OCI-LY7 (cell line): Measurements from ENCODE around the gene AVPR2. TPM values are rescaled to one million over a fixed set of nuclear protein-coding genes. Genes with fewer than 3 reads are reported as not detected.

Experiments
- BruUV-seq: library from RNA; stranded (reverse); fragments of 400-500 nt; replicated peaks from 2 replicates; lab custom pipeline; 2021; lab: Mats Ljungman, UMichigan
- CTCF ChIA-PET: fragments of 300-600 bp; sonication (Branson Sonifier 250); formaldehyde crosslinking; loops from one replicate; lab custom pipeline; 2022; ENCODE audit warnings: antibody characterized with exemption; ENCODE audit not compliant: unreplicated experiment; lab: Charles Lee
- POLR2A ChIA-PET: fragments of 300-600 bp; sonication (Branson Sonifier 250); formaldehyde crosslinking; loops from one replicate; lab custom pipeline; 2022; ENCODE audit warnings: antibody characterized with exemption; lab: Charles Lee
- DNase-seq: peaks from one replicate; pipeline ENCODE4 v3.0.0-alpha.2; 2015; ENCODE audit warnings: low spot score
- H2AFZ ChIP-seq: fragments of 200-600 bp; sonication (generic), shearing (Covaris generic); 2 replicates; pipeline ENCODE4 v1.6.1; 2014; ENCODE audit warnings: mild to moderate bottlenecking, antibody characterized with exemption, low read length, moderate library complexity
- H3K27ac ChIP-seq: fragments of 200-600 bp; sonication (generic); 2 replicates; pipeline ENCODE4 v1.5.1; 2014; ENCODE audit warnings: mixed run types, low read depth, mild to moderate bottlenecking, moderate library complexity, low read length, inconsistent platforms; ENCODE audit not compliant: poor library complexity, severe bottlenecking
- H3K36me3 ChIP-seq: fragments of 200-600 bp; sonication (generic); 2 replicates; pipeline ENCODE4 v1.6.1; 2014; ENCODE audit warnings: mild to moderate bottlenecking, antibody characterized with exemption, low read length, moderate library complexity, mixed read lengths; ENCODE audit not compliant: insufficient read depth
- H3K4me1 ChIP-seq: fragments of 200-600 bp; sonication (generic); 2 replicates; pipeline ENCODE4 v1.5.1; 2014; ENCODE audit warnings: mild to moderate bottlenecking, low read length; ENCODE audit not compliant: insufficient read depth, poor library complexity, severe bottlenecking
- H3K4me2 ChIP-seq: fragments of 200-600 bp; sonication (generic); 2 replicates; pipeline ENCODE4 v1.6.1; 2014; ENCODE audit warnings: mild to moderate bottlenecking, low read length
- H3K4me3 ChIP-seq: fragments of 200-600 bp; sonication (generic); 2 replicates; pipeline ENCODE4 v1.5.1; 2014; ENCODE audit warnings: mild to moderate bottlenecking, low read depth, low read length; ENCODE audit not compliant: poor library complexity, severe bottlenecking
- H3K79me2 ChIP-seq: fragments of 200-600 bp; sonication (generic); 2 replicates; pipeline ENCODE4 v1.6.1; 2016; ENCODE audit warnings: low read depth, mild to moderate bottlenecking, low read length, moderate library complexity, mixed read lengths; ENCODE audit not compliant: insufficient read depth
- H3K9me2 ChIP-seq: fragments of 200-600 bp; sonication (generic); 2 replicates; pipeline ENCODE4 v1.6.1; 2016; ENCODE audit warnings: mild to moderate bottlenecking, low read length, mixed read lengths; ENCODE audit not compliant: insufficient read depth
- H3K9me3 ChIP-seq: fragments of 200-600 bp; sonication (generic); 2 replicates; pipeline ENCODE4 v1.6.1; 2014; ENCODE audit warnings: mild to moderate bottlenecking, mixed run types, low read length, mixed read lengths
- H4K20me1 ChIP-seq: fragments of 200-600 bp; sonication (generic); 2 replicates; pipeline ENCODE4 v1.6.1; 2014; ENCODE audit warnings: mild to moderate bottlenecking, antibody characterized with exemption, low read length, moderate library complexity, mixed read lengths; ENCODE audit not compliant: insufficient read depth
- EZH2phosphoT487 ChIP-seq: fragments of 200-600 bp; sonication (generic); IDR thresholded peaks from 2 replicates; pipeline ENCODE4 v1.6.1; 2018; ENCODE audit warnings: low read depth, borderline replicate concordance, mild to moderate bottlenecking, mixed run types, antibody characterized with exemption, low read length, moderate library complexity, mixed read lengths
- intact Hi-C: fragments of 100-400 bp; cut with micrococcal nuclease; formaldehyde crosslinking; loops from one replicate; pipeline ENCODE4 v1.10.0; 2022; ENCODE audit not compliant: unreplicated experiment
- total RNA-seq, 2 experiments: library from RNA; depleted of rRNA in 1 of 2; stranded (reverse); fragments of >200 nt in 1 of 2; shearing (Covaris generic) in 1 of 2; gene quantifications; 2 replicates each; pipeline ENCODE4 v1.2.3, GENCODE V29; 2014 to 2022
- TF ChIP-seq, protein P1 (sequence below): fragments of 200-600 bp; sonication (generic); conservative IDR thresholded peaks from 2 replicates; pipeline ENCODE4 v1.5.1; 2014; ENCODE audit warnings: mild to moderate bottlenecking, antibody characterized with exemption, low read length, moderate library complexity, mixed read lengths

Gene AVPR2
- total RNA-seq, 2 experiments from 2014 or later = 0.09 TPM; not detected in 1

DNA sequence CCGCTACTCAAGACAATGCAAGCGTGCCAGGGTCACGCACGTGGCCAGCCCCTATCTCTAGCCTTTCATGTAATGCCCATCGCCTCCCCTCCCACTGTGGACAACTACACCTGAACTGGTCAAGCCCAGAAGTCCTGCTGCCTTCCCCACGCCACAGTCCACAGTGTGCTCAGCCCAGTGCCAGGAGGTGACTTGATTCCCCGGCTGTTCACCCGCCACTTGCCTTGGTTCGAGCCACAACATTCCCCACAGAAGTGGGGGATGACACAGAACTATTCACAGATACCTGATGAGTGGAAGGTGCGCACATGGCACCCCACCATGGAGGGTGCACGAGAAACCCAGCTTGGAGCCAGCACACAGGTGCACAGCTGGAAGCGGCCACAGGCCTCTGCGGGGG is 14.8 kb downstream of the AVPR2 start:
- no peaks in the 10 kb centered on the region for H3K9me3 ChIP-seq
- peaks cover 18% of the 10 kb centered on the region for H3K36me3 ChIP-seq
- no peaks in the 10 kb centered on the region for H3K9me2 ChIP-seq
- no peak for TF ChIP-seq EZH2phosphoT487
- TF ChIP-seq, protein P1, sequence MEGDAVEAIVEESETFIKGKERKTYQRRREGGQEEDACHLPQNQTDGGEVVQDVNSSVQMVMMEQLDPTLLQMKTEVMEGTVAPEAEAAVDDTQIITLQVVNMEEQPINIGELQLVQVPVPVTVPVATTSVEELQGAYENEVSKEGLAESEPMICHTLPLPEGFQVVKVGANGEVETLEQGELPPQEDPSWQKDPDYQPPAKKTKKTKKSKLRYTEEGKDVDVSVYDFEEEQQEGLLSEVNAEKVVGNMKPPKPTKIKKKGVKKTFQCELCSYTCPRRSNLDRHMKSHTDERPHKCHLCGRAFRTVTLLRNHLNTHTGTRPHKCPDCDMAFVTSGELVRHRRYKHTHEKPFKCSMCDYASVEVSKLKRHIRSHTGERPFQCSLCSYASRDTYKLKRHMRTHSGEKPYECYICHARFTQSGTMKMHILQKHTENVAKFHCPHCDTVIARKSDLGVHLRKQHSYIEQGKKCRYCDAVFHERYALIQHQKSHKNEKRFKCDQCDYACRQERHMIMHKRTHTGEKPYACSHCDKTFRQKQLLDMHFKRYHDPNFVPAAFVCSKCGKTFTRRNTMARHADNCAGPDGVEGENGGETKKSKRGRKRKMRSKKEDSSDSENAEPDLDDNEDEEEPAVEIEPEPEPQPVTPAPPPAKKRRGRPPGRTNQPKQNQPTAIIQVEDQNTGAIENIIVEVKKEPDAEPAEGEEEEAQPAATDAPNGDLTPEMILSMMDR = no peak
- H3K79me2 ChIP-seq = peaks cover 12% of the 10 kb centered on the region; the same call in 1 of the 2 replicates
- no peak overlapping the region for H2AFZ ChIP-seq
- POLR2A ChIA-PET = no interaction called here
- BruUV-seq = no TSS peak
- no peak overlapping the region for H3K4me2 ChIP-seq
- no peak overlapping the region for H3K27ac ChIP-seq
- DNase-seq = no peak
- peaks cover 13% of the 10 kb centered on the region for H3K4me1 ChIP-seq
- CTCF ChIA-PET = no interaction called here
- intact Hi-C loops = no loop called here
- H3K4me3 ChIP-seq = no peak overlapping the region
- no peaks in the 10 kb centered on the region for H4K20me1 ChIP-seq

DNA sequence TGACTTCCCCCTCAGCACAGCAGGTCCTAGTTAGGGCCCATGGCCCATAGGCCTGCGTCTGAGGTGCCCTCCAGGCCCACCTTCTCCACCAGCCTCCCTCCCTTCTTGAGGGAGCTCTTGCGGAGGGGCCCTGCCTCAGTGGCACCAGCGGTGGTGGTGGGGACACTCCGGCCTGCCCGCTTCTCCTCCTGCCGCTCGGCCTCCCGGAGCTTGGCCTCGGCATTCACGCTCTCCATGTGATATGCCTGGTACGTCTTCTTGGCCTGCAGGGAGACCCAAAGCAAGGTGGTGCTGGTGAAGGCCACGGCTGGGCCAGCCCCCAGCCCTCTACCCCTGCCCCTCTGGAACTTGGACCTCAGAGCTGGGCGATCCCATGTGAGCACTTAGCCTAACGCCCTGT is 16.1 kb downstream of the AVPR2 start:
- peaks cover 25% of the 10 kb centered on the region for H3K4me1 ChIP-seq
- no peak overlapping the region for H3K27ac ChIP-seq
- ChIA-PET POLR2A (no interaction called here), CTCF (no interaction called here)
- no peak overlapping the region for H2AFZ ChIP-seq
- intact Hi-C loops = loop anchor here (10.0 kb wide), 1 partner anchor 454 kb away; the partner anchor contains the start of genes EMD and FLNA
- no peaks in the 10 kb centered on the region for H3K9me2 ChIP-seq
- H3K9me3 ChIP-seq = no peaks in the 10 kb centered on the region
- no peak for DNase-seq
- no peaks in the 10 kb centered on the region for H4K20me1 ChIP-seq
- no peak overlapping the region for H3K4me3 ChIP-seq
- TF ChIP-seq, protein P1 = no peak
- TF ChIP-seq EZH2phosphoT487 = no peak
- H3K79me2 ChIP-seq = peaks cover 24% of the 10 kb centered on the region; the same call in 1 of the 2 replicates
- H3K4me2 ChIP-seq = no peak overlapping the region
- BruUV-seq = no TSS peak
- H3K36me3 ChIP-seq = peaks cover 20% of the 10 kb centered on the region

- TF ChIP-seq, protein P1 = no peak
- no peak for TF ChIP-seq EZH2phosphoT487
- H3K36me3 ChIP-seq = peaks cover 23% of the 10 kb centered on the region
- POLR2A ChIA-PET = no interaction called here
- DNase-seq = no peak
- H3K4me2 ChIP-seq = no peak overlapping the region
- H3K4me1 ChIP-seq = peaks cover 28% of the 10 kb centered on the region
- no peak overlapping the region for H3K4me3 ChIP-seq
- CTCF ChIA-PET = no interaction called here
- no peak overlapping the region for H3K27ac ChIP-seq
- no peaks in the 10 kb centered on the region for H3K9me3 ChIP-seq
- H2AFZ ChIP-seq = no peak overlapping the region
- H3K79me2 ChIP-seq = peaks cover 26% of the 10 kb centered on the region; the same call in 1 of the 2 replicates
- intact Hi-C loops = loop anchor here (10.0 kb wide), 1 partner anchor 454 kb away; the partner anchor contains the start of genes EMD and FLNA
- H3K9me2 ChIP-seq = no peaks in the 10 kb centered on the region
- no TSS peak for BruUV-seq
- no peaks in the 10 kb centered on the region for H4K20me1 ChIP-seq
These were observed 16.6 kb downstream of the AVPR2 start for GRCh38 chrX:153921070-153921469.
